Kidney capillary endothelial cell (primary cell): ENCODE measurements around the gene NAA16.
"Not testable (repeated sequence)": the region's sequence is repeated elsewhere in the genome, so short reads cannot be mapped to it uniquely, and the experiment has no call there.

ENCODE experiments used
- DNase-seq: peaks from one replicate; pipeline ENCODE4 v3.0.0-alpha.2; 2018; ENCODE audit warnings: low spot score

Gene NAA16

DNA sequence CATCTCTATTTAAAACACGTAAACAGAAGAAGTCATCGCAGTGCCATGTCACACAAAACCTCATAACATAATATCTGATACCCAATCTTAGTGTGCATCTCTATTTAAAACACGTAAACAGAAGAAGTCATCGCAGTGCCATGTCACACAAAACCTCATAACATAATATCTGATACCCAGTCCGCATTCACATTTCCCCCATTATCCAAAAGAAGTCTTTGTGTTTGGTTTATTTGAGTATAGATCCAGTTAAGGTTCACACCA, 45.2 kb downstream of the NAA16 start:
- not testable (repeated sequence) for DNase-seq

DNA sequence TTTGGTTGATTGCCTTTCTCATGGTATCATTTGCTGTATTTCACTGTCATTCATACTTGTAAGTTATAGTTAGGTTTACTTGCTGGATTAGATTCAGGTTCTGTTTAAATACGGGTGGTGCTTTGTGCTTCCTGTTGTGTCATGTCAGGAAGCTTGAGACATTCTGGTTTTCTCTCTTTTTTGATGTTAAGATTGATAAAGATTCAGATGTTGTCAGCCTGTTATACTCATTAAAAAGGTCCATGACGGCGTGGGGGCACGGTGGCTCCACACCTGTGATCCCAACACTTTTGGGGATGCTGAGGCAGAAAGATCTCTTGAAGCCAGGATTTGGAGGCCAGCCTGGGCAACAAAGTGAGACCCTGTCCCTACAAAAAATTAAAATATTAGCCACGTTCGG, 45.7 kb downstream of the NAA16 start:
- DNase-seq, result peak; percentile 10

DNA sequence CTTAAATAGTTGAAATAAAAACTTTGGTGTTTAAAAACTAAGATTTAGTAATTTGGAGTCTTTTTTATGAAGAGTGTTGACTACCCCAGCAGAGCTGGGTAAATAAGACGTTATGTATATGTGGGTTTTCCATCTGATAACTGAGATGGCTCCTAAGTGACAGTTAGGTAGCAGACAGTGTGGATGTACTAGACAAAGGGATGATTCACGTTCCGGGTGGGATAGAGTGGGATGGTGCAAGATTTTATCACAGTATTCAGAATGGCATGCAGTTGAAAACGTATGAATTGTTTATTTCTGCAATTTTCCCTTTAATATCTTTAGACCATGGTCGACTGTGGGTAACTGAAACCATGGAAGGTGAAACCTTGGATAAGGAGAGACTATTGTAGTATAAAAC, 50.4 kb downstream of the NAA16 start:
- no peak for DNase-seq

DNA sequence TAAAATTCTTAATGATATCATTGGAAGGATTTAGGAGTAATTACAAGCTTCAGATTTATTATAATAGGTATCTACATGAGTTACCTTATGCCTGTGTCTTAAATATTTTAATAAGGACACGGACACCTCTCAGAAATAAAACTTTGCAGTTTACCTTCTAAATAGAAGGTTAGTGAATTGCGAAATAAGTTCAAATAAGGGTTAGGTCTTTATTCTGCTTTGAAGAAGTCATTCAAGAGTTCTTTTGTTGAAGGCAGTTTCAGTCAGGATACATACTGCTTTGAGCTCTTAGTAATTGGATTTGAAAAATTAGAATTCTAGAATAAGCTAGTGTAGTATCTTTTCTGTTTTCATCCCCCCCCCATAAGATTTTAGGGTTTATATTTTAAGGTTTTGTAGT, 53.0 kb downstream of the NAA16 start:
- DNase-seq, result no peak

DNA sequence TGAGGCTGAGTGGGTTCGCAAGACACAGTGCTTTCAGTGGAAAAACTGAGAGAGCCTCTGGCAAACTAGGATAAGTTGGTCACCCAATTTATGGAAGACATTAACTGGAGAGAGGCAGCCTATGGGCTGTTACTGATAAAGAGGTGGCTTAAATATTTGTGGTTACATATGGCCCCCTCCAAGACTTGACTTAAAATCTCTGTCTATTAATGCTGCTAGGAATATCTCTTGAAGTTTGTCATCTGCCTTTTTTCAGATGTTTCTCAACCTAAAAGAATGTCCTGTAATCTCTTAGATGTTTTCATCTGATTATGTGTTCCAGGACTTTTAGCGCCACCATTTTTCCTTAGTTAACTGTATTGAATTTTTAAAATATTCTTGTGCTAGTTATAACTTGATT, 54.6 kb downstream of the NAA16 start:
- no peak for DNase-seq

DNA sequence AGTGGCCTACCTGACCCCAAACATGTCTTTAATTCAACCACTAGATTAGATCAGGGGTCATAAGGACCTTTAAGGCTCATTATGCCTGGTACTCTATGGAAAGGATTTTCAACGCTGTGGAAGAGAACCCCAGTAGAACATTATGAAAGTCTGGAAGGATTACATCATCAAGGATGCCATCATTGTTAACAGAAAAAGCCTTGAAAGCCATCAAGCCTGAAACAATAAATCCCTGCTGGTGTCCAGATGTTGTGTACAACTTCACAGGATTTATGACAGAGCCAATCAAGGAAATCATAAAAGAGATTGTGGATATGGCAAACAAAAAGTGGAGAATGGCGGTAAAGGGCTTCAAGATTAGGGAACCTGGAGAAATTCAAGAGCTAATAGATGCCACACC, 59.7 kb downstream of the NAA16 start:
- DNase-seq, result no peak

DNA sequence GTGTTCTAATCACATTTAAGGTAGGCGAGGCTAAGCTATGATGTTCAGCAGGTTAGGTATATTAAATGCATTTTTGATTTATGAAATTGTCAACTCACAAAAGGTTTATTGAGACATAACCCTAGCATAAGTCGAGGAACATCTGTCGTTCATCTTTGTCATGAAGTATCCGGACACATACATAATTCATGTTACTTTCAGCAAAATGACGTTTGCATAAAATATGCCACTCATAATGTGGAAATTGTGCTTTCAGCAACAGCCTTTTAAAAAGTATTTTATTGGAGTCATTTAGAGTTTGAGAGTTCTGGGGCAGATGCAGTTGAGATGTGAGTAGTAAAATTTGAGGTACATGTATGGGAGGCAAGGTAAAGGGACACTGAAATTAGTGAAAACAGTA, 66.4 kb downstream of the NAA16 start:
- no peak for DNase-seq

DNA sequence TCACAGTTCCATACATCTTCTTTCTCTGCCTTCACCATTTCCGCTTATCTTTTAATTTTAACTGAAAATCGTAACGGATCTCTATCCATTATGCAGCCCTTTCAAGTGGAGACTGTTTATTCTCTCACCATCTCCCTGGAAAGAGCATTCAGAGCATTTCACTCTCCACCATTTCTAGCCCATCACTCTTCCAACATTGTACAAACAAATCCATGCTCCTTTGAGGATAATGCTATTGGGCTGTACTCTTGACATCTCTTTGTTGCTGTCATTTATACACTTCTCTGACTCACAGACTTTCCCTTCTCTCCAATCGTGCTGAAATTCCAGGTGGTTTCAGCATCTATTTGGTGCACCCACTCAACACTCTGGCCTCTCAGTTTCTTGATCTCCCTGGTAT, 71.4 kb downstream of the NAA16 start:
- no peak for DNase-seq

DNA sequence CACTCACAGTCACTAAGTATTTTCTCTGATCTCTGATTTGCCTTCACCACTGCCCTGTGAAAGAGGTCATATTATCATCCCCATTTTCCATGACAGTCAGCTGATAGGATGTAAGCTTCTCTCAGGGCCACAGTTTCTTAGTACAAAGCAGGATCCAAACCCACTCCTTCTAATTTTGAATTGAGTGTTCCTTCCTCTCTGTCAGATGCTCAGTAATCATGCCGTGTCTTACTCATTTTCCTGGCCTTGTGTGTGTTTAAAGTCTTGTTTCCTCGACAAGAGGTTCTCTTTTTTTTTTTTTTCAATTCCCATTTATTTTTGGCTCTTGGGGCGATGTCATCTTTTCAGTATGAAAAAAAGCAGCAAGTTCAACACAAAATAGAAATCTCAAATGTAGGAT, 72.3 kb downstream of the NAA16 start:
- peak; percentile 58 for DNase-seq

DNA sequence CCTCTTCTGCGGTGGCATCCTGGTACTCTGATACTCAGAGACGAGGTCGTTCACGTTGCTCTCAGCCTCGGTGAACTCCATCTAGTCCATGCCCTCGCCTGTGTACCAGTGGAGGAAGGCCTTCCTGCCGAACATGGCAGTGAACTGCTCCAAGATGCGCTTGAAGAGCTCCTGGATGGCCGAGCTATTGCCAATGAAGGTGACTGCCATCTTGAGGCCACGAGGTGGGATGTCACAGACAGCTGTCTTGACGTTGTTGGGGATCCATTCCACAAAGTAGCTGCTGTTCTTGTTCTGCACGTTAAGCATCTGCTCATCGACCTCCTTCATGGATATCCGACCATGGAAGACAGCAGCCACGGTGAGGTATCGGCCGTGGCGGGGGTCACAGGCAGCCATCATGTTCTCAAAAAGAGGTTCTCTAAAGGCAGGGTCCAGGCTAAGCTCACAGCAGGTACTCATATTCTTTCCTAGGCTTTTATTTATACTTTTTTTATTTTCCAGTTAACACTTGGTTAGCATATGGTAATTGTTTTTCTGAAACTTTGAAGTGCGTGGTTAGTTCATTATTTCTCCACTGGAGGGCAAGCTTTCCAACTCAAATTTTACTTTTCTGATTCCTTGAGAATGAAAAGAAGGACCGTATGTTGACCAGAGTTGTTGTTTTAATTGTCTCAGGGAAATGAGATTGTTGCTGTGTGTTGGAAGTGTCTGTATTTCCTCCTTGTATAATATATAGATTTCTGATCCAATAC, 73.9 kb downstream of the NAA16 start:
- no peak for DNase-seq

DNA sequence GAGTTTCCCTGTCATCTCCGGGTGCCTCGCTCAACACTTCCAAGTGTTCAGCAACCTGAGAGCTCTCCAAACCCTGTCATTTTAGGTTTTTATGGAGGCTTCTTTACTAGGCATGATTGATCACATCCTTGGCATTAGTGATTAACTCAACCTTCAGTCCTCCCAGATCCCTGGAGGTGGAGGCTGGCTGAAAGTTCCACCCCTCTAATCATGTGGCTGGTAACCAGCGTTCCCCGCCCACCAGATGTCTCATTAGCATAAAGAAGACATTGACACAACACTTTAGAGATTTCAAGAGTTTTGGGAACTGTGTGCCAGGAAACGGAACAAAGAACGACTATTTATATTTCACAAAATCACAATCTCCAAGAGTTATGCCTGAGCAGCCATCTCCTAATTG, 75.1 kb downstream of the NAA16 start:
- no peak for DNase-seq

DNA sequence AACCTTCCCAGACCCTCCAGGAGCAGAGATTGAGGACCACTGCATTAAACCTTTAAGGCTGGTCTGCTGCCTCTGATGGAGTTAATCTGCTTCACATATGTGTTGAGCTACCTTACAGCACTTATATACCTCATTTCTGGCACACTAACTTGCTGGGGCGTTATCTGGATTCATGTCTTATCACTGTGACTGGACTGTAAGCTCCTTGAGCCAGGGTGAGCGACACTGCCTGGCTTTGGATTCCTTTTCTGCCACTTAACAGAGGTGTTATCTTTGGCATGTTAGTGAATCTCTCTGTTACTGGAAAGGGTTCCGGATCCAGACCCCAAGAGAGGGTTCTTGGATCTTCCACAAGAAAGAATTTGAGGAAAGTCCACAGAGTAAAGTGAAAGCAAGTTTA, 76.5 kb downstream of the NAA16 start:
- DNase-seq, result no peak

DNA sequence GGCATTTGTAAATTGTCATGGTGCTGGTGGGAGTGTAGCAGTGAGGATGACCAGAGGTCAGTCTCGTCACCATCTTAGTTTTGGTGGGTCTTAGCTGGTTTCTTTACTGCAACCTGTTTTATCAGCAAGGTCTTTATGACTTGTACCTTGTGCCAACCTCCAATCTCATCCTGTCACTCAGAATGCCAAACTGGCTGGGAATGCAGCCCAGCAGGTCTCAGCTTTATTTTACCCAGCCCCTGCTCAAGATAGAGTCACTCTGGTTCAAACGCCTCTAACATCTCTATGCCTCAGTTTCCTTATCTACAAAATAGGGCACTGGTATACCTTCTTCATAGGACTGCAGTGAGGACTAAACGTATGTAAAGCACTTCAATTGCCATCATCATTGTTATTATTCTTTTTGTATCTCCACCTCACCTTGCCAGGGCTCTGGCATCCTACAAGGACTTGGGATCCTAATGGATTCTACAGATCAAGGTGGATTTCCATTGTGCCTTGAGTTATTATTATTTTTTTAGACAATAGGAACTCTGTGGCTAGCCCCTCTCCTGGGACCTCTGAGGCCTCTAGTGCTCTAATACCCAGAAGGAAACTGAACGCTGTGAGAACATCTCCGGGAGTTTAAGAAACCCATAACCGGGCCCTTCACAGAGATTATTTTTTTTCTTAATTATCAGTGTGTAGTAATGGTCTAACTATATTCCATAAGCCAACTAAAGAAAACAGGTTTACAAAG, 77.2 kb downstream of the NAA16 start:
- no peak for DNase-seq

DNA sequence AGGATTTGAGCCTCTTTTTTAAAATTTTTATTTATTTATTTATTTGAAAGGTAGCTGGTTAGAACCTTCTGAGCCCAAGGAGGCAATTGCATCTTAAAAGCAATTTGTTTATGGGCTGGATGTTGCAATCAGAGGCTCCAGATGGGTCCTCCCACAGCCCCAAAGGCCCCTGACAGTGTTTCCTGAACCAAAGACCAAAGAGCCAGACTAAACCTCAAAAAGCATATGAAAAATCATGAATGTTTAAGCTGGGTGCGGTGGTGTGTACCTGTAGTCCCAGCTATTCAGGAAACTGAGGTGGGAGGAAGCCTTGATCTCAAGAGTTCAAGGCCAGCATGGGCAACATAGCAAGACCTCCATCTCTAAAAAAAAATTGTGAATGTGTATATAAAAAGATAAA, 78.5 kb downstream of the NAA16 start:
- no peak for DNase-seq

DNA sequence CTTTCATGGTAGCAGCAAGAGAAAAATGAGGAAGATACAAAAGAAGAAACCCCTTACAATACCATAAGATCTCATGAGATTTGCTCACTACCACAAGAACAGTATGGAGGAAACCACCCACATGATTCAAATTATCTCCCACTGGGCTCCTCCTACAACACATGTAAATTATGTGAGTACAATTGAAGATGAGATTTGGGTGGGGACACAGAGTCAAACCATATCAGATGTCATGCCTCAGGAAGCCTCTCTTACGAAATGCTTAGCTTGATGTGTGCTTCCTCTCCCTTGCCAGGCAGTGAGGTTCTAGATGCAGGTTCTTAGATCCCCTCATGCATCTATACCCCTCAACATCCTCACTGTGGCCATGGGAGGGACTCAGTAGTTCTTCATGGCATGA, 83.1 kb downstream of the NAA16 start:
- DNase-seq, result no peak

DNA sequence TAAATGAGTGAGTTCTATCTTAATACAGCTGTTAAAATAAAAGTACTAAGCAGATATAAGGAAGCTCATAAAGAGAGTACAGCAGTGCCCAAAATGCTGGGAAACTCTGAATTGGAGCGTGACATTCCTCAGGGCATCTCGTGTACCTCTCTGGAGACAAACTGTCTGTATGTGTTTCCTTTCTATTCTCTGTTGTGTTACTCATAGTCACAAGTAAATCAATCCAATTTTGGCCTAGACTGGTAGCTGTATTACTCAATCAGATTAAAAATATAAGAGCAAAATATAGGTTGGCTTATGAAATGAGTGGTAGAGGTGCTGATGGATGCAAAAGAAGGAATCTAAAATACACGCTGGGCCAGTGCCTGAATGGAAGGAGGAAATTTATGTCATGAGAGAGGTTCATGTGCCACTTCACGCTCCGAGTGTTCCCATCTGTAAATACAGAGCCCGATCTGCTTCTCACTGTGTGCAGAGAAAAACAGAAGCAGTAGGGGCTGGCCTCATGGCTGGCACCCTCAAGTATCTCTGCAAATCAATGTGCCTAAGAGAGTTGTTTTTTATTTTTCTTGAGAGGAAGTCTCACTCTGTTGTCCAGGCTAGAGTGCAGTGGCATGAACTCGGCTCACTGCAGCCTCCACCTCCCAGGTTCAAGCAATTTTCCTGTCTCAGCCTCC, 87.6 kb downstream of the NAA16 start:
- peak; percentile 71 for DNase-seq

DNA sequence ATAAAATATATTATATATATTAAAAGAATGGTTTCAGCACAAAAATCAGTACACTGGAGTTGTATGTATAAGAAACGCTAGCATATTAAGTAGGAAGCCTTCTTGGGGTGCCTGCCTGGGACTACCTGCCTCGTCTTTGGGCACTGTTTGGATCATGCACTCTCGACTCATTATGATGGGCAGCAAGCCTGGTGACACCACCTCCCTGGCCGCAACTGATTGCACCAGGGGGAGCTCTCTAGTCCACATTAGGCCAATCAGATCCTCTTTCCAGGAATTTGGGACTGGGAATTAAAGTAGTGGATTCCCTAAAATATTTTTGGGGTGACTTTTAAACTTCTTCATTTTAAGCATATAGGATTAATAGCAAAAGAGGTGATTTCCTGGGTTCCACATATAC, 90.3 kb downstream of the NAA16 start:
- DNase-seq, result no peak

DNA sequence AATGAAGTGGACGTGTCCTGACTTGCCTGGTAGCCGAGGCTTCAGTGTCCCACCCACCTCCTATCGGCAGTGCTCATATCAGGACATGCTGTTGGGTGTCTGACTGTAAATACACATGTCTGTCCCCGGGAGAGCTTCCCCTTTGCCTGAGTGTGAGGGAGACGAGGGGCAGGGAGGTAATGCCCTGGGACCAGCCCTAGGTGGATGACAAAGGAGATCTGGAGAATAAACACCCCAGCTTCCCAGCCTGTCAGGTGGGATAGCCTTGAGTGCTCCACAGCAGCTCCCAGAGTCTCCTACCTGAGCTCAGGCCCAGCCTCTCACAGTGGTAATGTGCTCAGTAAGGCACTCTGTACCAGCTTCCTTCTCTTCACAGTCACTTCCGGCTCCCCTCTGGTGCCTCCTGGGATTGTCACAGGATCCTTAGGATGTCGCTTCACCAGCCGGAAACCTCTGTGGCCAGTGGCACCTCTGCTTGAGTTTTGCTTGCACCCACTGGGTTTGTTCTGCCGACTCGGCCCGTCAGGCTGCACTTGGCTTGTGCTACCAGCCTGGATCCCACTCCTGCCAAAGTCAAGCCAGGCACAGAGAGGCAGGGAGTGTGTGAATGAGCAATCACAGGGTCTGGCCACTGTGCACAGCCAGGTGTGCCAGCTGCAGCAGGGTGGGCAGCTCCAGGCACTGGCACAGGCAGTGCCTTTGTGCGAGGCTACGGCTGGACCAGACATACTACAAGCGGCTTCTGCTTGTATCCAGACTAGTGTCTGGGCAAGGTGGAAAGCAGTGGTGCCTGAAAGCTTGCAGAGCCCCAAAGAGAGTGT, 91.8 kb downstream of the NAA16 start:
- no peak for DNase-seq

DNA sequence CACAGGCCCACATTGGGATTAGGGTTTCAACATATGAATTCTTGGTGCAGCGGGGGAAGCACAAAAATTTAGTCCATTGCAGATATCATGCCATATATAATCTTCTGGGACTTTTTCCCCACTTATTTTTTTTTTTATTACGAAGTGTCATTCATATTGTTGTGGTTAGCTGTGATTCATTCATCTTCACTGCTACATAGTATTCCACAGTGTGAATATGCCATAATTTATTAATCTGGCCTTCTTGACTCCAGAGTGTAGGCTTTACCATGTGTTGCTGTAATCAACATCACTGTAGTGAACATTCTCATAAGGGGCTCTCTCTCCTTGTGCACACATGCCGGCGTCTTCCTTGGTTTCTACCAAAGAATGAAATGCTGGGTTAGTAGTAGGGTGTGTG, 92.9 kb downstream of the NAA16 start:
- DNase-seq, result no peak

DNA sequence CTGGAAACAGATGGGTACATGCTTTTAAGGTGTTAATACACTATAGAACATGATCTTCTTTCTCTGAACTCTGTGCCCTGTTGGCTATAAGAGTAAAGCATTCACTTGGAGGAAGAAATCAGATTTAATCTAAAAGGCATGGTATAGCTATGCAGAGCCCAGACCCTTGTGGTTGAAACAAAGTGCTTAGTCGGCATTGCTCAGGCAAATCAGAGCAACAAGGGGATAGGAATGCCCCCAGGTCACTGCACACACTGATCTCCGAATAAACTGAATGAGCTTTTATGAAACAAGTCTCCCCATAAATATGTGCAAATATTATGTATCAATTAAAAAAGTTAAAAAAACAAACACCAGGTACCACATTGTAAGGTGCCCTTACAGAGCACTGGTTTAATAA, 94.3 kb downstream of the NAA16 start:
- no peak for DNase-seq

DNA sequence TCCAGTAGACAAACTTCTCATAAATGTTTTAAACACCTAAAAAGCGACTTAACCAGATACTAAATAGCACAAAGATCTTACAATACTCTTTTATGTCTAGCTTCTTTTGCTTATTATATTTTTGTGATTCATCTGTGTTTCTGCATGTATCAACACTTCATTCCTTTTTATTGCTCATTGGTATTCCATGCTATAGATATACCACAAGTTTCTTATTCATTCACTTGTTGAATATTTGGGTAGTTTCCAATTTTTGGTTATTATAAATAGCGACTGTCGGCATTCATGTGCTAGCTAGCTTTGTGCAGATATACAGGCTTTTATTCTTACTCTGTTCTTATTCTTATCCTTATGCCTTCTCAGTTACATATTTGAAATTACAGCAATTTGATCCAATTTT, 96.3 kb downstream of the NAA16 start:
- no peak for DNase-seq

DNA sequence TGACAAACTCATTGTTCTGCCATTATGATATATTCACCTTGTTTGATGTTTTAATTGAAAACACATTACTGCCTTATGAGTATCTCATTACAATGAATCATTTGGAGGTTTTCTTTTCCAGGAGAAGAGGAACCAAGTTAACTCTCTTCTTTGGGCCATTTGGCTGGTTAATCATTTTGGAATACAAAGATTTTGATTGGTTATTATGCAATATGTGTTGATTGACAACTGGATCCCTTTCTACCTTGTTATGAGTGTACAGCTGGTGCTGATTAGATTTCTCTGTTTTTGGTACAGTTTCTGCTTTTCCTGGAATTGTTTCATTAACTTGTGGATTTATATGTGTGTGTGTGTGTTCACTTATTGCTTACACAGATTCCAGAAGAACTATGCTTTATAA, 97.1 kb downstream of the NAA16 start:
- DNase-seq, result no peak

DNA sequence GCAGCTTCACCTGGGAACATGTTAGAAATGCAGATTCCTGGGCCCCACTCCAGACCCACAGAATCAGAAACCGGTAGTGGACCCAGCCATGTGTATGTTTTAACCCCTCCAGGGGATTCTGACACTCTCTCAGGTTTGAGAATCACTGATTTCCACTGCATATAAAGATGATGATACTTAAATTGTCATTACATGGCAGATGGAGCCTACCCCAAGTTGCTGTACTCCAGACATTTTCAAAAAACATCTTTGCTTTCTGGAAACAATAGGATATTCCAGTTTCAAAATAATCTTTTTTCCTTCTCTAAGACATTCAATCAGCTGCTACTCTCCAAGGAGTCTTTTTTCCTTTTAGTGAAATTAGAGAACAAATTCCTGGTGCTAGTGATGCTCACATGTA, 97.7 kb downstream of the NAA16 start:
- no peak for DNase-seq
